Vagina (tissue), 2 donors: ENCODE results near the gene PPP2R2D.
A peak's percentile ranks its signal among the peaks of the same experiment; 100 is the strongest.

Source experiments
- CTCF ChIP-seq, 3 experiments: fragments of 450-650 bp in 2 of 3; fragments of 200-600 bp in 1 of 3; sonication (generic) in 1 of 3; IDR thresholded peaks; one replicate each; pipeline ENCODE4 v1.5.1; 2017 to 2019; ENCODE audit warnings: antibody characterized with exemption in 3 of 3, mild to moderate bottlenecking in 2 of 3, moderate library complexity in 2 of 3
- POLR2A ChIP-seq, 2 donors: fragments of 450-650 bp; IDR thresholded peaks; one replicate each; pipeline ENCODE4 v1.6.1; 2017; ENCODE audit warnings: antibody characterized with exemption in 2 of 2, mild to moderate bottlenecking in 2 of 2, moderate library complexity in 2 of 2

GRCh38 chr10:131981429-131982184, 80.8 kb downstream of the PPP2R2D start, which contains the start of gene BNIP3:
- TF ChIP-seq POLR2A (IDR thresholded peaks at IDR 0.05) (peak in 1 of 2 donors; percentile 86), CTCF (IDR thresholded peaks at IDR 0.05) (no peak)
